Coronary artery (tissue), 2 donors: ENCODE results near the gene POSTN.
A peak's percentile ranks its signal among the peaks of the same experiment; 100 is the strongest.

Source experiments
- DNase-seq: peaks from one replicate; pipeline ENCODE4 v3.0.0-alpha.2; 2017; ENCODE audit warnings: low spot score
- H3K27ac ChIP-seq, 2 donors: fragments of 200-600 bp; sonication (generic); one replicate each; pipeline ENCODE4 v1.5.1; 2016 to 2019
- H3K4me3 ChIP-seq: fragments of 200-600 bp; sonication (generic); 2 replicates; pipeline ENCODE4 v1.5.1; 2016; ENCODE audit warnings: mild to moderate bottlenecking, moderate library complexity
- CTCF ChIP-seq: fragments of 200-600 bp; sonication (generic); IDR thresholded peaks from one replicate; pipeline ENCODE4 v1.5.1; 2019; ENCODE audit warnings: antibody characterized with exemption

Gene POSTN

DNA sequence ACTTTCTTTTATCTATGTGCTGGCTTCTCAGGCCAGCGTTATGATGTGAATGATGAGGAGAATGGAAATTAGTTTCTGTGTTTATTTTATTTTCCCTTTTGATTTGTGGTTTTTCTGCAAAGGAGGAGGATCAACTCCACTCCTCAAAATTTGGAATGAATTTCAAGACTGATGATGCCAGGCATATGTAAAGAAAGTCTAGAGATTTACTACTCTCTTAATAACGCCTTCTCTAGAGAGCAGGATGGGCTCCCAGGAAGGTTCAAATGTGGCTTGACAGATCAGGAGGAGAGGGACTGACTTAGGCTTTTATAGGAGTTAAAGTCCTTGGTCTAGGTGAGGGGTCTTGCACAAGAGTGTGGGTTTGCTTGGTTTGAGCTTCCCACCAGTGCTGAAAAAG is 15.1 kb upstream of the POSTN start:
- Histone ChIP-seq H3K27ac (no peak overlapping the region), H3K4me3 (no peak overlapping the region)
- DNase-seq = no peak
- TF ChIP-seq CTCF = no peak

DNA sequence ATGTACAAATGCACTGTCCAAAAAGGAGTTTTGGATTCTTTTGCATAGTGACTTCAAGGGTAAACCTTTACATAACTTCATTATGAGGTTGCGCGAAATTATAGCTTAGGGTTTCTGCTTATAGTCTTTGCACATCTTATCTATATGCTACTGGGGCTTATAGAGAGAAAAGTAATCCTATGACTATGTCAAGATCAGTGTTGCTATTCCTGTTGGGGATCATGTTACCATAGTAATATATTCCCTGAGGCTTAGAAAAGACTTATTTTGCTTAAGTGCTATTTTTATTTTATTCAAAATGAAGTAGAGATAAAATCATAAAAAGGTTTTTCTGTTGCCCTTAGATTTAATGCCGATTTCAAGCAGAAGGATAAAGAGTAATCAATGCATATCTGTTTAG is 14.7 kb upstream of the POSTN start:
- Histone ChIP-seq H3K4me3 (no peak overlapping the region), H3K27ac (no peak overlapping the region)
- no peak for DNase-seq
- no peak for TF ChIP-seq CTCF

DNA sequence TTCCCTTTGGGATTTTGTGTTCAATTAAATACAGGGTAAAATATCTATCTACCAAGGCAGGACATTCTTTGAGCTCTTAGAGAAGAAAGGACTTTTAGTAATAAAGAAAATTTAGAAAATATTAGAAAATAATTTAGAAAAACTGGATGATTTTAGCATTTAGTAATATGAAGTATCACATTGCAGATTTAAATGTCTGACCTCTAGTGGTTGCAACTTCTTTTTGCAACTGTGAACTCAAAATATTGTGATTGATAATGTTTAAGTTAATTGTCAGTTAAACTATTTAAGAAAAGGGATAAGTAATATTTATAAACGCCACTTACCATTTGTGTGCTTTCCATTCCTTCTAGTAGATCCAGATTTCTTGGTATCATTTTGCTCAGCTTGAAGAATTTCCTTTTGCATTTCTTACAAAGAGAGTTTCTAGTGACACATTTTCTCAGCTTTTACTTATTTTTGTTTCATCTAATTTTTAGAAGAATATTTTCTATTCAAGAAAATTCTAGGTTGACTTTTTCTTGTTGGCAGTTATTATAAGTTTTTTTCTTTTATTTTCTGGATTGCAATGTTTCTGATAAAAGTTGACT is 10.3 kb upstream of the POSTN start:
- H3K4me3 ChIP-seq = no peak overlapping the region
- DNase-seq = no peak
- no peak for TF ChIP-seq CTCF
- H3K27ac ChIP-seq = no peak overlapping the region

DNA sequence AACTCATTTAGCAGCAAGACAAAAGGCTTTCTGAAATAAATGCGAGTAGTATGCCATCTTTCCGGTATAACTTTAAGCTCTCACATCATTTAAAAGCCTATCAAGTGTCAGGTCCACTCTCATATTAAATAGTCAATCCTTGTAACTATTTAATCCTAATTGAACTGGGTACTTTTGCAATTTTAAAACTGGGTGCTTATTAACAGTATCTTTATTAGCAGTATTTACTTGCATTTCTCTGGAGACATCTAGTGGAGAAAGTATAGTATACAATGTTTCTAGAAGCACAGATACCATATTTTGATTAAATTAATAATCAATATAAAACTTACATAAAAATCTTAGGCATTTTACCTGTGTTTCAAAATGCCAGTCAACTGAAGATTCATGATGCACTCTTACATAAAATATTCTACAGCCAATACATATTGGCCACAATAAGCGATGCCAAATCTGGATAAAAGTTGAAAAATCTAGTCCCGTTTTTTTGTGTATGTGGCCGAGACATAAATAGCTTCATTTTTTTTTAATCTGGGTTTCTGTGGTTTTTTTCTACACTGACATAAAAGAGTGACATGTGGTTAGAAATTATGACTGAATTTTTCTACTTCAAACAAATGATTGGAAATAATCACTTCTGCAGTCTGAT is 4.3 kb upstream of the POSTN start:
- DNase-seq = no peak
- Histone ChIP-seq H3K4me3 (no peak overlapping the region), H3K27ac (no peak overlapping the region)
- TF ChIP-seq CTCF = peak; percentile 40

- DNase-seq = no peak
- TF ChIP-seq CTCF = no peak
- H3K4me3 ChIP-seq = no peak overlapping the region
- H3K27ac ChIP-seq = no peak overlapping the region
Measured at GRCh38 chr13:37601648-37602440, 3.3 kb upstream of the POSTN start.

- H3K4me3 ChIP-seq = peak overlapping the region; percentile 51
- DNase-seq = no peak
- no peak for TF ChIP-seq CTCF
- H3K27ac ChIP-seq = no peak overlapping the region
Measured at GRCh38 chr13:37599519-37599918, 951 bp upstream of the POSTN start.
